ENCODE data around the gene PSEN1.

DNA sequence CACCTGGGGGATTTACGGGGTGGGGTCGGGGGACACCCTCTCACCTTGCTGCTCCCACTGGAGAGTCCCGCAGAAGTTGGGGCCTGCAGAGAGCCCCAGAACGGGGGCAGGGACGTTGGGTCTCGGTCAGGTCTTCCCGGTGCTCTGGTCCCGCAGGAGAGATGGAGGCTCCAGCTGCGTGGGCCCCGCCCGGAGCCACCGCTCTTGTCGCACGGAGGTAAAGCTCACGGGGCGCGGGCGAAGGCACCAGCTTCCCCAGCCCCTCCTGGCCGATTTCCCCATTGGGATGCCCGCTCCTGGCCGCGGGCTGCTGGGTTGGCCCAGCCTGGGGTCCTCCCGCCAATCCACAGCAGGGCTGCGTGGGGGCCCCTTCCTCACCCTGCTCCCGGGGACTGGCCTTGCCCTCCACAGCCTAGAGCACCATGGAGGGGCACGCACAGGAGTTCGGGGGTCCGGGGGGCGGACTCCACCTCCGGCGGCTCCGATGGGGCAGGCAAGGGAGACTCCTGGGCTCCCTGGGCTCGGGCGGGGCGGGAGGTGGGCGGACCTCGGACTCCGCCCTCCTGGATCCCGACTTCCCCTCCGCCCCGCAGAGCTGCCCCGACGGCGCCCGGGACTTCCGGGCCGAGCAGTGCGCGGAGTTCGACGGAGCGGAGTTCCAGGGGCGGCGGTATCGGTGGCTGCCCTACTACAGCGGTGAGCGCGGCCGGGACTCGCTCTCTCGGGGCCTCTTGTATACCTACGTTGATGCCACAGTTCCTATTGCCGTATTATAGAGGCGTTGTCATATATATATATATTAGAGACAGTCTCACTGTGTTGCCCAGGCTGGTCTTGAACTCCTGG lies 109.4 kb downstream of the PSEN1 start:
- TF ChIP-seq, protein P1, sequence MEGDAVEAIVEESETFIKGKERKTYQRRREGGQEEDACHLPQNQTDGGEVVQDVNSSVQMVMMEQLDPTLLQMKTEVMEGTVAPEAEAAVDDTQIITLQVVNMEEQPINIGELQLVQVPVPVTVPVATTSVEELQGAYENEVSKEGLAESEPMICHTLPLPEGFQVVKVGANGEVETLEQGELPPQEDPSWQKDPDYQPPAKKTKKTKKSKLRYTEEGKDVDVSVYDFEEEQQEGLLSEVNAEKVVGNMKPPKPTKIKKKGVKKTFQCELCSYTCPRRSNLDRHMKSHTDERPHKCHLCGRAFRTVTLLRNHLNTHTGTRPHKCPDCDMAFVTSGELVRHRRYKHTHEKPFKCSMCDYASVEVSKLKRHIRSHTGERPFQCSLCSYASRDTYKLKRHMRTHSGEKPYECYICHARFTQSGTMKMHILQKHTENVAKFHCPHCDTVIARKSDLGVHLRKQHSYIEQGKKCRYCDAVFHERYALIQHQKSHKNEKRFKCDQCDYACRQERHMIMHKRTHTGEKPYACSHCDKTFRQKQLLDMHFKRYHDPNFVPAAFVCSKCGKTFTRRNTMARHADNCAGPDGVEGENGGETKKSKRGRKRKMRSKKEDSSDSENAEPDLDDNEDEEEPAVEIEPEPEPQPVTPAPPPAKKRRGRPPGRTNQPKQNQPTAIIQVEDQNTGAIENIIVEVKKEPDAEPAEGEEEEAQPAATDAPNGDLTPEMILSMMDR (IDR thresholded peaks at IDR 0.05): no peak
- TF ChIP-seq EP300 (IDR thresholded peaks at IDR 0.05) (no peak), POLR2A (IDR thresholded peaks at IDR 0.05) (no peak)

All from ovary (tissue), 3 donors.